Measurements from ENCODE around the gene EGFR. TPM values are rescaled to one million over a fixed set of nuclear protein-coding genes. Genes with fewer than 3 reads are reported as not detected.

EGFR gene
- total and polyA plus RNA-seq, 2 donors: 16.4 to 28.2 TPM

DNA sequence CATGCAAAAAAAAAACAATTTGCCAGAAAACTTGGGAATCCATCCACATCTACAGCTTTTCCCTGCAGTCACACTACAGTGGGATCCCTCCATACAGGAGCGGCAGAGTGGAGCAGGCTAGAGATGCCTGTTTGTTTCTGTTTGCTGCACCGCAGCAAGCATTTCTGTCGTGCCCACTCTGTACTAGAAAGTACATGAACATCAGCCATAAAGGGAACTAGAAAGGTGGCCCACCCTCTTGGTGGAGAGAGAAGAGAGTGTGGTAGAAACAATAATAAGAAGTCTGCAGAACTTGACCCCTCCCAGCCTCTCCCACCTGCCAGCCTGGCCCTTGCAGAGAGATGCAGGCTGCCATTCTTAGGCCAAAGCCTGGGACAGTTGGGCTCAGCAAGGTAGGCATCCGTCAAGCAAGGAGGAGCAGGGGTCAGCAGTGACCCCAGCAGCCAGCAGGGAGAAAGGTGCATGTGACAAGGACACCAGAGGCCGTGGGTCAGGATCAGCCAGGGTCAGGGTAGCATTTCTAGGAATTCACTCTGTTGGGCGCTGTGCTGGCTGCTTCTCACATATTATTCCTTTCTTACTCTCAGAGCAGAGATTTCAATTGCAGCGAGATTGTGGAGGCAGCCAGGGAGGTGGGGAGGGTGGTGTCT is 171.8 kb downstream of the EGFR start:
- WGBS: 91% methylated on average over 7 of the region's 7 CpGs
- DNase-seq (ENCODE audit: extremely low spot score): no peak
- Histone ChIP-seq H3K36me3 (ENCODE audit: insufficient read depth) (no peaks in the 10 kb centered on the region), H3K4me3 (ENCODE audit: low read depth, low read length) (no peak overlapping the region), H3K4me1 (ENCODE audit: insufficient read depth) (no peaks in the 10 kb centered on the region), H3K27ac (ENCODE audit: low read depth) (no peak overlapping the region)

DNA sequence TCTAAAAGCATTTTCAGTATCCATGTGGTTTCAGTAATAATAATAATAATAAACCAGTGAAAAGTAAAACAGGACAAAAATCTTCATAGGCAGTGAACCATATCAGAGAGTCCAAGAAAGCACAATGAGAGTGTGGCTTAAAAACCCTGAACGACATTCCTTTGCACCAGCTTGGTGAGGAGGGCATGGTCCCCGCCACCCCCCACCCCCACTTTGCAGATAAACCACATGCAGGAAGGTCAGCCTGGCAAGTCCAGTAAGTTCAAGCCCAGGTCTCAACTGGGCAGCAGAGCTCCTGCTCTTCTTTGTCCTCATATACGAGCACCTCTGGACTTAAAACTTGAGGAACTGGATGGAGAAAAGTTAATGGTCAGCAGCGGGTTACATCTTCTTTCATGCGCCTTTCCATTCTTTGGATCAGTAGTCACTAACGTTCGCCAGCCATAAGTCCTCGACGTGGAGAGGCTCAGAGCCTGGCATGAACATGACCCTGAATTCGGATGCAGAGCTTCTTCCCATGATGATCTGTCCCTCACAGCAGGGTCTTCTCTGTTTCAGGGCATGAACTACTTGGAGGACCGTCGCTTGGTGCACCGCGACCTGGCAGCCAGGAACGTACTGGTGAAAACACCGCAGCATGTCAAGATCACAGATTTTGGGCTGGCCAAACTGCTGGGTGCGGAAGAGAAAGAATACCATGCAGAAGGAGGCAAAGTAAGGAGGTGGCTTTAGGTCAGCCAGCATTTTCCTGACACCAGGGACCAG is 172.5 kb downstream of the EGFR start:
- DNase-seq (ENCODE audit: extremely low spot score): no peak
- H3K36me3 ChIP-seq (ENCODE audit: insufficient read depth): no peaks in the 10 kb centered on the region
- 92% methylated on average over 17 of the region's 17 CpGs for WGBS
- H3K27ac ChIP-seq (ENCODE audit: low read depth): no peak overlapping the region
- no peaks in the 10 kb centered on the region for H3K4me1 ChIP-seq (ENCODE audit: insufficient read depth)
- no peak overlapping the region for H3K4me3 ChIP-seq (ENCODE audit: low read depth, low read length)

- 86% methylated on average over 17 of the region's 17 CpGs for WGBS
- Histone ChIP-seq H3K4me1 (ENCODE audit: insufficient read depth) (no peaks in the 10 kb centered on the region), H3K27ac (ENCODE audit: low read depth) (no peak overlapping the region), H3K36me3 (ENCODE audit: insufficient read depth) (no peaks in the 10 kb centered on the region), H3K4me3 (ENCODE audit: low read depth, low read length) (no peak overlapping the region)
- no peak for DNase-seq (ENCODE audit: extremely low spot score)
These were observed 173.3 kb downstream of the EGFR start for GRCh38 chr7:55191926-55192692.

DNA sequence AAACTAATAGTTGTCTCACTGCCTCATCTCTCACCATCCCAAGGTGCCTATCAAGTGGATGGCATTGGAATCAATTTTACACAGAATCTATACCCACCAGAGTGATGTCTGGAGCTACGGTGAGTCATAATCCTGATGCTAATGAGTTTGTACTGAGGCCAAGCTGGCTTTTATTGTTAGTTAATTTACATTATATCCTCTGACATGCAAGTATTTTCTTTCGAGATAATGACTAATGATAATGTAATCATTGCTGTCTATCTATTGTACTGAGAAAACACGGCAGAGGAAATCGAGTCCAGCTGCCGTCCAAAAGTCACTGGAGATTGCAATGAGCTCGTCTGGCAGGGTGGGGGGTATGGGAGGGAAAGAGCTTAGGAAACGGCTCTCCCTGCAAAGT is 173.9 kb downstream of the EGFR start:
- Histone ChIP-seq H3K4me1 (ENCODE audit: insufficient read depth) (no peaks in the 10 kb centered on the region), H3K4me3 (ENCODE audit: low read depth, low read length) (no peak overlapping the region), H3K27ac (ENCODE audit: low read depth) (no peak overlapping the region), H3K36me3 (ENCODE audit: insufficient read depth) (no peaks in the 10 kb centered on the region)
- 30% methylated on average over 7 of the region's 7 CpGs for WGBS
- DNase-seq (ENCODE audit: extremely low spot score): no peak

- no peak overlapping the region for H3K27ac ChIP-seq (ENCODE audit: low read depth)
- no peaks in the 10 kb centered on the region for H3K36me3 ChIP-seq (ENCODE audit: insufficient read depth)
- 82% methylated on average over 9 of the region's 9 CpGs for WGBS
- no peaks in the 10 kb centered on the region for H3K4me1 ChIP-seq (ENCODE audit: insufficient read depth)
- DNase-seq (ENCODE audit: extremely low spot score): no peak
- H3K4me3 ChIP-seq (ENCODE audit: low read depth, low read length): no peak overlapping the region
These were observed 174.4 kb downstream of the EGFR start for GRCh38 chr7:55193245-55193644.

GRCh38 chr7:55194522-55194921 is 175.7 kb downstream of the EGFR start:
- 95% methylated on average over 6 of the region's 6 CpGs for WGBS
- no peak overlapping the region for H3K4me3 ChIP-seq (ENCODE audit: low read depth, low read length)
- no peaks in the 10 kb centered on the region for H3K4me1 ChIP-seq (ENCODE audit: insufficient read depth)
- no peaks in the 10 kb centered on the region for H3K36me3 ChIP-seq (ENCODE audit: insufficient read depth)
- DNase-seq (ENCODE audit: extremely low spot score): no peak
- H3K27ac ChIP-seq (ENCODE audit: low read depth): no peak overlapping the region

- 87% methylated on average over 8 of the region's 8 CpGs for WGBS
- no peak for DNase-seq (ENCODE audit: extremely low spot score)
- Histone ChIP-seq H3K36me3 (ENCODE audit: insufficient read depth) (no peaks in the 10 kb centered on the region), H3K27ac (ENCODE audit: low read depth) (no peak overlapping the region), H3K4me1 (ENCODE audit: insufficient read depth) (no peaks in the 10 kb centered on the region), H3K4me3 (ENCODE audit: low read depth, low read length) (no peak overlapping the region)
These were observed 180.0 kb downstream of the EGFR start for GRCh38 chr7:55198634-55199392.

GRCh38 chr7:55199418-55199817 is 180.6 kb downstream of the EGFR start:
- no peak overlapping the region for H3K27ac ChIP-seq (ENCODE audit: low read depth)
- no peak for DNase-seq (ENCODE audit: extremely low spot score)
- peaks cover 4% of the 10 kb centered on the region for H3K36me3 ChIP-seq (ENCODE audit: insufficient read depth)
- no peaks in the 10 kb centered on the region for H3K4me1 ChIP-seq (ENCODE audit: insufficient read depth)
- 63% methylated on average over 1 of the region's 1 CpG for WGBS
- no peak overlapping the region for H3K4me3 ChIP-seq (ENCODE audit: low read depth, low read length)

DNA sequence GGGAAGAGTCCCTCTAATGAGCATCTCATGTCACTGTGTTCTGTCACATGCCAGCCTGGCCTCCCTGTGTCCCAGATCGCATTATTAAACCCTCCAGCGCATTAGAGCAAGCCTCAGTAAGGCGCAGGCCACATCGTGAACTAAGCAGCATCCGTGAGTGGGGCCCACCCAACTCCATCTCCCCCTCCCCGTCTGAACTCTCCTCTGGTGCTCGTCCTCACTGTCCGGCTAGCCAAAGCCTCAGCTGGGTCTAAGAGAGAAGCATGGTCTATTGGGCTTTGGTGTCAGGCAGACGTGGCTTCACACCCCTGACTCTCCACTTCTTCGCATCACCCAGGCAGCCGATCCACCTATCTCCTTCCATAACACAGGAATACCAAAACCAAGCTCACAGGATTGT is 181.6 kb downstream of the EGFR start:
- H3K4me3 ChIP-seq (ENCODE audit: low read depth, low read length): no peak overlapping the region
- no peak overlapping the region for H3K27ac ChIP-seq (ENCODE audit: low read depth)
- WGBS: 91% methylated on average over 11 of the region's 11 CpGs
- no peaks in the 10 kb centered on the region for H3K4me1 ChIP-seq (ENCODE audit: insufficient read depth)
- DNase-seq (ENCODE audit: extremely low spot score): no peak
- peaks cover 6% of the 10 kb centered on the region for H3K36me3 ChIP-seq (ENCODE audit: insufficient read depth)

DNA sequence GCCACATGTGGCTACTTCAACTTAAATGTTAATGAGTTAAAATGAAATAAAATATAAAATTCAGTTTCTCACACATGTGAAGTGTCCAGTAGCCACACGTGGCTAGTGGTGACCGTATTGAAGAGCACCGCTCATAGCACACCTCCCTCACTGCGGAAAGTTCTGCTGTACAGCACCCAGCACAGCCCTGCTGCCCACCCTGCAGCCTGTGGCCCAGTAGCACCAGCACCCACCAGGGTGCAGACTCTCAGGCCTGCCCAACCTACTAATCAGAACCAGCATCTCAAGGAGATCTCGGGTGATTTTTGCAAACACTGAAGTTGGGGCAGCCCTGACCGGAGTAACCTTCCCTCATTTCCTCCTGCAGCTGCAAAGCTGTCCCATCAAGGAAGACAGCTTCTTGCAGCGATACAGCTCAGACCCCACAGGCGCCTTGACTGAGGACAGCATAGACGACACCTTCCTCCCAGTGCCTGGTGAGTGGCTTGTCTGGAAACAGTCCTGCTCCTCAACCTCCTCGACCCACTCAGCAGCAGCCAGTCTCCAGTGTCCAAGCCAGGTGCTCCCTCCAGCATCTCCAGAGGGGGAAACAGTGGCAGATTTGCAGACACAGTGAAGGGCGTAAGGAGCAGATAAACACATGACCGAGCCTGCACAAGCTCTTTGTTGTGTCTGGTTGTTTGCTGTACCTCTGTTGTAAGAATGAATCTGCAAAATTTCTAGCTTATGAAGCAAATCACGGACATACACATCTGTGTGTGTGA is 183.5 kb downstream of the EGFR start:
- H3K36me3 ChIP-seq (ENCODE audit: insufficient read depth): peaks cover 6% of the 10 kb centered on the region
- H3K4me1 ChIP-seq (ENCODE audit: insufficient read depth): no peaks in the 10 kb centered on the region
- H3K4me3 ChIP-seq (ENCODE audit: low read depth, low read length): no peak overlapping the region
- no peak overlapping the region for H3K27ac ChIP-seq (ENCODE audit: low read depth)
- WGBS: 76% methylated on average over 13 of the region's 13 CpGs
- no peak for DNase-seq (ENCODE audit: extremely low spot score)

GRCh38 chr7:55203300-55203699 is 184.5 kb downstream of the EGFR start:
- H3K36me3 ChIP-seq (ENCODE audit: insufficient read depth): peaks cover 6% of the 10 kb centered on the region
- DNase-seq (ENCODE audit: extremely low spot score): no peak
- H3K27ac ChIP-seq (ENCODE audit: low read depth): no peak overlapping the region
- no peaks in the 10 kb centered on the region for H3K4me1 ChIP-seq (ENCODE audit: insufficient read depth)
- WGBS: 88% methylated on average over 7 of the region's 7 CpGs
- no peak overlapping the region for H3K4me3 ChIP-seq (ENCODE audit: low read depth, low read length)

GRCh38 chr7:55205124-55205955 is 186.5 kb downstream of the EGFR start:
- Histone ChIP-seq H3K27ac (ENCODE audit: low read depth) (no peak overlapping the region), H3K4me3 (ENCODE audit: low read depth, low read length) (no peak overlapping the region), H3K4me1 (ENCODE audit: insufficient read depth) (no peaks in the 10 kb centered on the region), H3K36me3 (ENCODE audit: insufficient read depth) (peaks cover 6% of the 10 kb centered on the region)
- no peak for DNase-seq (ENCODE audit: extremely low spot score)
- WGBS: 86% methylated on average over 16 of the region's 16 CpGs

Measured in urinary bladder (tissue), 4 donors.